ENCODE data around the gene TFAP2D. TPM values are rescaled to one million over a fixed set of nuclear protein-coding genes. Genes with fewer than 3 reads are reported as not detected.

TFAP2D gene
- total and polyA plus RNA-seq, 10 of the 15 experiments (the other 5 are each of a cell fraction or from before 2014, with no cell fraction given): not detected

GRCh38 chr6:50816115-50816675 is 102.9 kb downstream of the TFAP2D start (continued):
- TF ChIP-seq E2F4 (IDR thresholded peaks at IDR 0.05; ENCODE audit: low read depth, low read length): no peak
- no peak for TF ChIP-seq ESRRA (IDR thresholded peaks at IDR 0.05; ENCODE audit: low read length)
- peak; percentile 92 for TF ChIP-seq RAD21 (IDR thresholded peaks at IDR 0.05; ENCODE audit: insufficient read depth, low read depth, low read length)

GRCh38 chr6:50816947-50817645 is 103.8 kb downstream of the TFAP2D start:
- intact Hi-C loops (cut with micrococcal nuclease; ENCODE audit: unreplicated experiment): loop anchor here (1.0 to 5.0 kb wide), 7 partner anchors 640 to 1204 kb away; no protein-coding TSS in a partner anchor
- 44% methylated on average over 15 of the region's 15 CpGs for WGBS (ENCODE audit: insufficient coverage, insufficient replicate concordance, low lambda C conversion rate, missing lambda C conversion rate)
- Histone ChIP-seq H3K9me3 (replicated peaks; ENCODE audit: control insufficient read depth, insufficient read depth, low read length) (no peaks in the 10 kb centered on the region), H2AFZ (ENCODE audit: control insufficient read depth, low read depth, low read length) (no peak overlapping the region), H3K4me1 (ENCODE audit: control insufficient read depth, insufficient read depth, low read length) (no peaks in the 10 kb centered on the region), H3K4me2 (ENCODE audit: control insufficient read depth, insufficient read depth) (no peak overlapping the region), H3K36me3 (ENCODE audit: control insufficient read depth in 2 of 2, insufficient read depth in 2 of 2, low read length in 1 of 2) (no peaks in the 10 kb centered on the region), H3K4me3 (no peak overlapping the region), H4K20me1 (ENCODE audit: control insufficient read depth, insufficient read depth) (no peaks in the 10 kb centered on the region), H3K9ac (ENCODE audit: control insufficient read depth, insufficient read depth, low read length) (no peak overlapping the region), H3K79me2 (ENCODE audit: control insufficient read depth, insufficient read depth, low read length) (no peaks in the 10 kb centered on the region), H3K27me3 (replicated peaks in 1 of 2; ENCODE audit: control insufficient read depth in 2 of 2, insufficient read depth in 2 of 2, low read length in 1 of 2) (peaks cover 4 to 23% of the 10 kb centered on the region in 2 experiments), H3K27ac (ENCODE audit: control insufficient read depth, insufficient read depth) (no peak overlapping the region)
- FAIRE-seq (no peak), DNase-seq (ENCODE audit: low read depth, low spot score) (no peak), ATAC-seq (no peak)
- no TSS peak for BruUV-seq (replicated peaks)
- SMC1A ChIA-PET (ENCODE audit: uncharacterized antibody, unreplicated experiment): interaction anchor here (1.1 to 2.1 kb wide), 3 partner anchors 13 to 697 kb away, joined by 3 to 8 read pairs (median 3); no protein-coding TSS in a partner anchor
- RAD21 ChIA-PET (ENCODE audit: unreplicated experiment): interaction anchor here (1.0 kb wide), 1 partner anchor 725 kb away, joined by 3 read pairs; no protein-coding TSS in a partner anchor
- POLR2A ChIA-PET: no interaction called here
- CTCF ChIA-PET: interaction anchor here (0.7 to 1.9 kb wide), 8 partner anchors 13 to 1336 kb away, joined by 3 to 11 read pairs (median 6); no protein-coding TSS in a partner anchor
- in situ Hi-C loops (cut with MboI): loop anchor here (10.0 kb wide), 3 partner anchors 538 to 1208 kb away; no protein-coding TSS in a partner anchor
- TF ChIP-seq MYB (IDR thresholded peaks at IDR 0.05; ENCODE audit: borderline replicate concordance, low read depth, low read length) (no peak), PBX3 (IDR thresholded peaks at IDR 0.05; ENCODE audit: insufficient replicate concordance, low read depth, low read length) (no peak), NFXL1 (IDR thresholded peaks at IDR 0.05; ENCODE audit: borderline replicate concordance) (no peak), POLR2A (IDR thresholded peaks at IDR 0.05; ENCODE audit: low read depth, low read length) (no peak), E2F4 (IDR thresholded peaks at IDR 0.05; ENCODE audit: low read depth, low read length) (no peak), ZBTB4 (CRISPR knock-in tag; IDR thresholded peaks at IDR 0.05) (no peak), LARP7 (IDR thresholded peaks at IDR 0.05) (no peak), MXI1 (IDR thresholded peaks at IDR 0.05; ENCODE audit: low read depth, low read length) (no peak), USF1 (IDR thresholded peaks at IDR 0.05; ENCODE audit: borderline replicate concordance, extremely low read length, insufficient read depth, low read depth, low read length) (no peak)

Measured in GM12878 (cell line).